Activated naive CD8-positive, alpha-beta T cell treated with anti-CD3 and anti-CD28 coated beads, Interleukin-2, amount 50 U/mL, for 24 hours (primary cell): Measurements from ENCODE around the gene LMBR1.

Experiments used
- ATAC-seq: fragments of 150-1000 bp; cut with Tn5 transposase; one replicate; pipeline ENCODE4 v1.10.0; 2021
- DNase-seq: peaks from one replicate; pipeline ENCODE4 v3.0.0; 2021
- H3K27ac Mint-ChIP-seq: one replicate; pipeline ENCODE4 v1.8.0; 2021; ENCODE audit warnings: mild to moderate bottlenecking, mixed read lengths
- H3K27me3 Mint-ChIP-seq: one replicate; pipeline ENCODE4 v1.8.0; 2021; ENCODE audit warnings: mixed read lengths
- H3K36me3 Mint-ChIP-seq: one replicate; pipeline ENCODE4 v1.8.0; 2021; ENCODE audit warnings: low read depth, mixed read lengths
- H3K4me1 Mint-ChIP-seq: one replicate; pipeline ENCODE4 v1.8.0; 2021; ENCODE audit warnings: mixed read lengths
- H3K4me3 Mint-ChIP-seq: one replicate; pipeline ENCODE4 v1.8.0; 2021; ENCODE audit warnings: mild to moderate bottlenecking, moderate library complexity, mixed read lengths
- H3K9me3 Mint-ChIP-seq: one replicate; pipeline ENCODE4 v1.8.0; 2021; ENCODE audit warnings: mixed read lengths

LMBR1 gene

DNA sequence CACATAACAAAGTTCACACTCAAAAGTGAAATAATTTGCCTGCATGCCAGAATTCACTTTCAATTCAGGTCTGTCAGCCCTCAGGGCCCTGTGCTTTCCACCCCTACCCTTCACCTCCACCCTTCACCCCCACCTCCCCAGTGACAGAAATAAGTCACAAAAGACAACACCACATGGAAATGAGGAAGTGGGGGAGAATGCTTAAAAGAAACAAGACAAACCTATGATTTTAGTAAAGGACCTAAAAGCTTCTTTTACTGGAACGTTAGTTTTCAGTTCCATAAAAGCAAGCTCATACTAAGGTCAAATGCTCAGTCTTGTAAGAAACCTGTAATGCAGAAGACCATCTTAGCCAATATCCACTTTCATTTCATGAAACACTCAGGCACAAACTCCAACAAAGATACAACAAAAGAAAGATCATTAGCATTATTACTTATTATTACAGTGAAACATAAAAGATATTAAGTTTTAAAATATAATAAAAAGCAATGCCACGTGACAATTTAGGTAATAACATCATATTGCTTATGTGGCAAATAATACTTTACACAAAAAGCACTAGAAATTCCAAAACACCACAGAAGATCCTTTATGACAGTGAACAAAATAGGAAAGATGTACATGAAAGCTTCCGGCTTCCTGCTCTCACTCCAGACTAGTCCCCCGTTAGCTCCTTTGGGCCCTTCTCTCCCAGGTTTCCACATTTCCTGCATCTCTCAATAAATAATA is 112.1 kb downstream of the LMBR1 start:
- ATAC-seq: no peak
- Mint-ChIP-seq H3K4me3 (no peak overlapping the region), H3K27ac (peak overlapping the region; percentile 35), H3K27me3 (no peaks in the 10 kb centered on the region), H3K9me3 (peaks cover 3% of the 10 kb centered on the region), H3K36me3 (peaks cover 24% of the 10 kb centered on the region), H3K4me1 (peaks cover 51% of the 10 kb centered on the region)
- DNase-seq: no peak

- Mint-ChIP-seq H3K9me3 (peaks cover 3% of the 10 kb centered on the region), H3K27me3 (no peaks in the 10 kb centered on the region), H3K27ac (no peak overlapping the region), H3K4me3 (no peak overlapping the region), H3K4me1 (peaks cover 59% of the 10 kb centered on the region), H3K36me3 (peaks cover 27% of the 10 kb centered on the region)
- DNase-seq (no peak), ATAC-seq (no peak)
These were observed 114.3 kb downstream of the LMBR1 start for GRCh38 chr7:156778668-156779067.

DNA sequence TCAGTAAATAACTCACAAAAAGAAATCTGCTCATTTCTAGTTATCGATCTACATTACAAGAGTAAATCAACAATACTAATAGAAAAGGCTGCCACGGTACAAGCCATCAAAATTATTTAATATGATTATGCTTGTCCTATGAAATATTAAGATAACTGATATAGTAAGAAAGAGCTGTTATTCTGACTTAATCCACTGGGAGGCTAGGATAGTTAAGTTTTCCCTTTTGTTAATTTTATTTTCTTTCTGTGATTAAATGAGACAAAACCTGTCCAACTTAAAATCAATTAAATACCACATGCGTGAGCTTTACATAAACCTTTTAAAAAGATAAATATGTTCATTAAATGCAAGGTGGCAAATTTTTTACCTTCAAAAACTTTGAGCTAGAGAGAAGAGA is 114.8 kb downstream of the LMBR1 start:
- ATAC-seq (no peak), DNase-seq (no peak)
- peaks cover 64% of the 10 kb centered on the region for H3K4me1 Mint-ChIP-seq
- H3K4me3 Mint-ChIP-seq: no peak overlapping the region
- H3K27me3 Mint-ChIP-seq: no peaks in the 10 kb centered on the region
- H3K9me3 Mint-ChIP-seq: peaks cover 3% of the 10 kb centered on the region
- peak overlapping the region; percentile 92 for H3K27ac Mint-ChIP-seq
- peaks cover 26% of the 10 kb centered on the region for H3K36me3 Mint-ChIP-seq

DNA sequence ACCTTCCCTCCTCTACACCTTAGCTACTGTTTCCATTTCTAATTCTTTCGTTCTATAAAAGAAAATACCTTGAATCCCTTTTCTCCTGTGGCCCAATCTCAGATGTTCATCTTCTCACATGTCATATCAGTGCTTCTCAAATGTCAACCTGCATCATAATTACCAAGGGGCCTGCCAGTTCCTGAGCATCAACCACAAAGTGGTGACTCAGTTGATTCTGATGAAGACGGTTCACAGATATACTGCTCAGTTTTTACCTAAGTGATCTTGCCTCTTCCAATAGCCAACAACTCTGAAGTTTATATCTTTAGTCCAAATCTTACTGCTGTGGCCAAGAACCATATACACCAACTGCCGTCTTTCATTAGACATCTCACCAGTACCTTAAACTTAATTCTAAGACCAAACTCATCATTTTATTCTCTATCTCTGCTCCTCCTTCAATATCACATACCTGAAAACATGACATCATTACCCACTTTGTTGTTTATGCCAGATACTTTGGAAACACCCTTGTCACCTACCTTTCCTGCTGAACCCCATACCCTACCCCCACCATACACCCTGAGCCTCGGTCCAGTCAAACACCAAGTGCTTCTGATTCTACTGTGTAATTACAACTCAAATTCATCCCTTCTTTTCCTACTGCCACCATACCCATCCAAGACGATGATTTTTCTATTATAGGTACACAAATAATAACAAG is 115.5 kb downstream of the LMBR1 start:
- peaks cover 26% of the 10 kb centered on the region for H3K36me3 Mint-ChIP-seq
- H3K9me3 Mint-ChIP-seq: peaks cover 3% of the 10 kb centered on the region
- DNase-seq: peak; percentile 26
- peak; percentile 98 for ATAC-seq
- no peaks in the 10 kb centered on the region for H3K27me3 Mint-ChIP-seq
- peak overlapping the region; percentile 48 for H3K4me3 Mint-ChIP-seq
- H3K4me1 Mint-ChIP-seq: peaks cover 65% of the 10 kb centered on the region
- peak overlapping the region; percentile 92 for H3K27ac Mint-ChIP-seq

- no peak for ATAC-seq
- no peak for DNase-seq
- H3K9me3 Mint-ChIP-seq: no peaks in the 10 kb centered on the region
These were observed 116.5 kb downstream of the LMBR1 start for GRCh38 chr7:156776527-156776926.

GRCh38 chr7:156773966-156774365 is 119.0 kb downstream of the LMBR1 start:
- Mint-ChIP-seq H3K9me3 (no peaks in the 10 kb centered on the region), H3K4me3 (no peak overlapping the region), H3K36me3 (peaks cover 23% of the 10 kb centered on the region), H3K27ac (no peak overlapping the region), H3K4me1 (peaks cover 60% of the 10 kb centered on the region), H3K27me3 (no peaks in the 10 kb centered on the region)
- DNase-seq (no peak), ATAC-seq (no peak)

More at GRCh38 chr7:156776527-156776926, 116.5 kb downstream of the LMBR1 start:
- Mint-ChIP-seq H3K4me3 (no peak overlapping the region), H3K36me3 (peaks cover 21% of the 10 kb centered on the region), H3K4me1 (peaks cover 59% of the 10 kb centered on the region), H3K27me3 (no peaks in the 10 kb centered on the region), H3K27ac (peak overlapping the region; percentile 92)

- no peaks in the 10 kb centered on the region for H3K27me3 Mint-ChIP-seq
- H3K4me3 Mint-ChIP-seq: no peak overlapping the region
- no peaks in the 10 kb centered on the region for H3K9me3 Mint-ChIP-seq
- H3K27ac Mint-ChIP-seq: no peak overlapping the region
- peaks cover 23% of the 10 kb centered on the region for H3K36me3 Mint-ChIP-seq
- peaks cover 52% of the 10 kb centered on the region for H3K4me1 Mint-ChIP-seq
- ATAC-seq: no peak
- no peak for DNase-seq
These were observed 120.3 kb downstream of the LMBR1 start for GRCh38 chr7:156772725-156773124.

DNA sequence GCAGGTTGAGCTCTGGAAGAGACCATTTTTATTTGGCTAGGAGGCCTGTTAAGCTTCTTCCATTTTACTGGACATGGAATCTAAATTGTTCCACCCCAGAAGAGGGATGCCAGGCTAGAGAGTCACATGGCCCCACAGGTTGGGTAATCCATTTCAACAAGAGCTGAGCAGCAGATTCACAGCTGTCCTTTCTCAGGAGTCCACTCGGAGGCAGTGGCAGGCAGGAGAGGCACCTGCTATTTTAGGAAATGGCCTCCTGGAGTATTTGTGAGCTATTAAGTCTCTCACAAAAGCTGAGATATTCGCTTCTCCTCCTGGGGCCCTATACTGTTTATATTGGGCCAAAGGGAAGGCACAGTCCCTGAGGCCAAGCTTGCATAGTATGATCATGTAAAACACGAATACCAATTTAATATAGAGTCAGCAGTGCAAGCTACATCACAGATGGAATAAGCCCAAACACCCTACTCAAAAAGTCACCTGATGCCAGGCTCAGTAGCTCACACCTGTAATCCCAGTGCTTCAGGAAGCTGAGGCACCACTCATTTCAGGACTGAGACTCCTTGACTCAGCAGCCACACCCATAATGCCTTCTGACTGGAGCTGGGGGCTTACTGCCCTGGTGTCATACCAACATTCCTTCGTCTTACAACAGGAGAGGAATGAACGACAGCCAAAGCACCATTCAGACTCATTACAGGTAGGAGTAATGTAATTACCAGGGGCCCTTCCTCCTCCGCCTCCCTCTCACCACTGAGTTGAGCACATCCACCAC is 124.1 kb downstream of the LMBR1 start:
- Mint-ChIP-seq H3K27me3 (no peaks in the 10 kb centered on the region), H3K36me3 (peaks cover 7% of the 10 kb centered on the region), H3K27ac (no peak overlapping the region), H3K9me3 (no peaks in the 10 kb centered on the region), H3K4me1 (peaks cover 29% of the 10 kb centered on the region), H3K4me3 (no peak overlapping the region)
- ATAC-seq (peak; percentile 77), DNase-seq (no peak)

- H3K27me3 Mint-ChIP-seq: no peaks in the 10 kb centered on the region
- no peak overlapping the region for H3K4me3 Mint-ChIP-seq
- H3K4me1 Mint-ChIP-seq: peaks cover 21% of the 10 kb centered on the region
- ATAC-seq (no peak), DNase-seq (no peak)
- H3K27ac Mint-ChIP-seq: no peak overlapping the region
- peaks cover 12% of the 10 kb centered on the region for H3K36me3 Mint-ChIP-seq
- no peaks in the 10 kb centered on the region for H3K9me3 Mint-ChIP-seq
These were observed 126.3 kb downstream of the LMBR1 start for GRCh38 chr7:156766666-156767065.

GRCh38 chr7:156765901-156766656 is 126.9 kb downstream of the LMBR1 start:
- H3K4me1 Mint-ChIP-seq: peaks cover 16% of the 10 kb centered on the region
- peaks cover 11% of the 10 kb centered on the region for H3K36me3 Mint-ChIP-seq
- H3K27me3 Mint-ChIP-seq: no peaks in the 10 kb centered on the region
- no peak overlapping the region for H3K27ac Mint-ChIP-seq
- peaks cover under 1% of the 10 kb centered on the region for H3K9me3 Mint-ChIP-seq
- DNase-seq (no peak), ATAC-seq (no peak)
- H3K4me3 Mint-ChIP-seq: no peak overlapping the region

- Mint-ChIP-seq H3K4me1 (peaks cover 13% of the 10 kb centered on the region), H3K9me3 (peaks cover 14% of the 10 kb centered on the region), H3K4me3 (no peak overlapping the region), H3K27ac (peak overlapping the region; percentile 15), H3K36me3 (peaks cover 23% of the 10 kb centered on the region), H3K27me3 (no peaks in the 10 kb centered on the region)
- no peak for DNase-seq
- no peak for ATAC-seq
These were observed 128.2 kb downstream of the LMBR1 start for GRCh38 chr7:156764766-156765165.

- Mint-ChIP-seq H3K9me3 (peaks cover 15% of the 10 kb centered on the region), H3K4me3 (no peak overlapping the region), H3K4me1 (peaks cover 7% of the 10 kb centered on the region), H3K27ac (no peak overlapping the region), H3K27me3 (no peaks in the 10 kb centered on the region), H3K36me3 (peaks cover 27% of the 10 kb centered on the region)
- DNase-seq (no peak), ATAC-seq (no peak)
These were observed 128.8 kb downstream of the LMBR1 start for GRCh38 chr7:156764016-156764669.

GRCh38 chr7:156759579-156760202 is 133.3 kb downstream of the LMBR1 start:
- H3K27me3 Mint-ChIP-seq: no peaks in the 10 kb centered on the region
- no peak for DNase-seq
- no peak overlapping the region for H3K27ac Mint-ChIP-seq
- H3K4me3 Mint-ChIP-seq: no peak overlapping the region
- peaks cover under 1% of the 10 kb centered on the region for H3K4me1 Mint-ChIP-seq
- peaks cover 15% of the 10 kb centered on the region for H3K9me3 Mint-ChIP-seq
- H3K36me3 Mint-ChIP-seq: peaks cover 46% of the 10 kb centered on the region
- no peak for ATAC-seq
